Liver (tissue), 9 donors: ENCODE data around the gene KLK2. TPM values are rescaled to one million over a fixed set of nuclear protein-coding genes. Genes with fewer than 3 reads are reported as not detected.

Experiments
- DNase-seq: peaks from one replicate; pipeline ENCODE4 v3.0.0-alpha.2; 2017; ENCODE audit warnings: low spot score
- H3K27ac ChIP-seq, 2 donors: one replicate each; pipeline ENCODE4 v1.7.0; 2013; ENCODE audit warnings: inconsistent platforms in 2 of 2, low read length in 2 of 2, control low read depth in 1 of 2, low read depth in 1 of 2, mild to moderate bottlenecking in 1 of 2
- H3K27me3 ChIP-seq, 4 donors: one replicate each; pipeline versions ENCODE4 v1.6.1 to v1.7.0; 2013; ENCODE audit warnings: low read length in 3 of 4, inconsistent platforms in 1 of 4, mild to moderate bottlenecking in 1 of 4, moderate library complexity in 1 of 4; ENCODE audit not compliant: control insufficient read depth in 4 of 4, insufficient read depth in 4 of 4
- H3K36me3 ChIP-seq, 4 donors: one replicate each; pipeline versions ENCODE4 v1.6.1 to v1.7.0; 2013; ENCODE audit warnings: low read length in 3 of 4, mild to moderate bottlenecking in 3 of 4, low read depth in 1 of 4, moderate library complexity in 1 of 4; ENCODE audit not compliant: control insufficient read depth in 4 of 4, insufficient read depth in 3 of 4
- H3K4me1 ChIP-seq, 4 donors: one replicate each; pipeline versions ENCODE4 v1.6.1 to v1.7.0; 2013; ENCODE audit warnings: low read length in 3 of 4, mild to moderate bottlenecking in 3 of 4, moderate library complexity in 1 of 4; ENCODE audit not compliant: control insufficient read depth in 4 of 4, insufficient read depth in 4 of 4
- H3K4me3 ChIP-seq, 3 donors: one replicate each; pipeline versions ENCODE4 v1.6.1 to v1.7.0; 2013; ENCODE audit warnings: low read length in 3 of 3, control low read depth in 1 of 3, low read depth in 1 of 3, mild to moderate bottlenecking in 1 of 3
- H3K9ac ChIP-seq, 2 donors: one replicate each; pipeline ENCODE4 v1.7.0; 2013; ENCODE audit warnings: low read length in 2 of 2, mild to moderate bottlenecking in 2 of 2, moderate library complexity in 2 of 2, control low read depth in 1 of 2, low read depth in 1 of 2
- H3K9me3 ChIP-seq, 4 donors: one replicate each; pipeline versions ENCODE4 v1.6.1 to v1.7.0; 2013; ENCODE audit warnings: low read length in 3 of 4; ENCODE audit not compliant: control insufficient read depth in 4 of 4
- GABPA ChIP-seq, 2 donors: IDR thresholded peaks in 1 of 2; conservative IDR thresholded peaks in 1 of 2; 2 replicates each; pipeline ENCODE4 v1.6.1; 2016; ENCODE audit warnings: antibody characterized with exemption in 2 of 2, mild to moderate bottlenecking in 1 of 2, moderate library complexity in 1 of 2
- HNF4A ChIP-seq, 2 donors: conservative IDR thresholded peaks; 2 replicates each; pipeline ENCODE4 v1.6.1; 2016; ENCODE audit warnings: antibody characterized with exemption in 2 of 2, mild to moderate bottlenecking in 2 of 2
- HNF4G ChIP-seq: IDR thresholded peaks from 2 replicates; pipeline ENCODE4 v1.6.1; 2016; ENCODE audit warnings: antibody characterized with exemption
- MAX ChIP-seq: IDR thresholded peaks from 2 replicates; pipeline ENCODE4 v1.6.1; 2016; ENCODE audit warnings: antibody characterized with exemption
- RAD21 ChIP-seq, 2 donors: IDR thresholded peaks; 2 replicates each; pipeline ENCODE4 v1.6.1; 2016; ENCODE audit warnings: antibody characterized with exemption in 2 of 2, mild to moderate bottlenecking in 2 of 2
- REST ChIP-seq: IDR thresholded peaks from 2 replicates; pipeline ENCODE4 v1.6.1; 2016; ENCODE audit warnings: antibody characterized with exemption, mild to moderate bottlenecking
- SP1 ChIP-seq: IDR thresholded peaks from 2 replicates; pipeline ENCODE4 v1.6.1; 2018; ENCODE audit warnings: antibody characterized with exemption, mild to moderate bottlenecking
- TAF1 ChIP-seq: conservative IDR thresholded peaks from 2 replicates; pipeline ENCODE4 v1.6.1; 2016; ENCODE audit warnings: antibody characterized with exemption, mild to moderate bottlenecking
- YY1 ChIP-seq: IDR thresholded peaks from 2 replicates; pipeline ENCODE4 v1.6.1; 2016; ENCODE audit warnings: antibody characterized with exemption, mild to moderate bottlenecking
- ZBTB33 ChIP-seq: IDR thresholded peaks from 2 replicates; pipeline ENCODE4 v1.6.1; 2016; ENCODE audit warnings: antibody characterized with exemption
- WGBS: extraction: QIAGEN DNeasy Blood & Tissue Kit; methylation state at CpG from one replicate; pipeline ENCODE4 v1.1.7; 2013; 5-methylcytosine and 5-hydroxymethylcytosine counted together
- polyA plus RNA-seq, 2 donors: library from polyadenylated mRNA; stranded (reverse) in 1 of 2; unstranded in 1 of 2; fragments of 200-250 nt in 1 of 2; fragments of >200 nt in 1 of 2; fragmentation: Nextera tagmentation in 1 of 2; extraction: Ambion mirVana in 1 of 2; gene quantifications; one replicate each; pipeline versions ENCODE4 v1.2.1 to v1.2.3, GENCODE V29; 2013 to 2015
- total RNA-seq, 2 donors: library from RNA; depleted of rRNA; stranded (reverse); fragments of >200 nt; gene quantifications; one replicate each; pipeline ENCODE4 v1.2.3, GENCODE V29; 2014
- donor health status: healthy.
- donor health status: healthy.
- donor health status: healthy.
- donor health status: healthy.
- donor health status: healthy.

KLK2 gene
- total and polyA plus RNA-seq, 4 donors: not detected

- TF ChIP-seq REST (no peak), HNF4A (conservative IDR thresholded peaks at IDR 0.05) (no peak), HNF4G (no peak), ZBTB33 (no peak), YY1 (no peak), GABPA (IDR thresholded peaks at IDR 0.05 in 1 of 2, conservative IDR thresholded peaks at IDR 0.05 in 1 of 2) (no peak), SP1 (no peak)
Measured at GRCh38 chr19:50857366-50857765, 15.9 kb upstream of the KLK2 start (continued).

- Histone ChIP-seq H3K4me3 (no peak overlapping the region), H3K27ac (no peak overlapping the region), H3K27me3 (peaks cover 0 to 5% (median 1%) of the 10 kb centered on the region in 4 donors), H3K9me3 (peaks cover 0 to 3% (median 0%) of the 10 kb centered on the region in 4 donors), H3K4me1 (no peaks in the 10 kb centered on the region), H3K36me3 (no peaks in the 10 kb centered on the region), H3K9ac (no peak overlapping the region)
- WGBS: 6% methylated on average over 7 of the region's 7 CpGs
- TF ChIP-seq HNF4A (conservative IDR thresholded peaks at IDR 0.05) (no peak), RAD21 (IDR thresholded peaks at IDR 0.05) (no peak)
- no peak for DNase-seq
Measured at GRCh38 chr19:50858886-50859285, 14.4 kb upstream of the KLK2 start.

GRCh38 chr19:50859849-50860248 is 13.4 kb upstream of the KLK2 start:
- no peaks in the 10 kb centered on the region for H3K36me3 ChIP-seq

More at GRCh38 chr19:50859849-50860248, 13.4 kb upstream of the KLK2 start:
- TF ChIP-seq HNF4G: no peak
- TF ChIP-seq REST: no peak
- no peak for TF ChIP-seq SP1
- TF ChIP-seq MAX: no peak
- TF ChIP-seq TAF1: no peak
- no peak overlapping the region for H3K9ac ChIP-seq
- H3K9me3 ChIP-seq: peaks cover 0 to 3% (median 0%) of the 10 kb centered on the region in 4 donors
- H3K4me3 ChIP-seq: no peak overlapping the region
- H3K27ac ChIP-seq: no peak overlapping the region
- no peak for DNase-seq
- H3K27me3 ChIP-seq: peaks cover 0 to 5% (median 2%) of the 10 kb centered on the region in 4 donors
- 76% methylated on average over 4 of the region's 4 CpGs for WGBS
- H3K4me1 ChIP-seq: no peaks in the 10 kb centered on the region
